ENCODE measurements around the gene KRT79. TPM values are rescaled to one million over a fixed set of nuclear protein-coding genes. Genes with fewer than 3 reads are reported as not detected.

KRT79 gene
- total RNA-seq, 2 donors from 2014 or later = not detected

DNA sequence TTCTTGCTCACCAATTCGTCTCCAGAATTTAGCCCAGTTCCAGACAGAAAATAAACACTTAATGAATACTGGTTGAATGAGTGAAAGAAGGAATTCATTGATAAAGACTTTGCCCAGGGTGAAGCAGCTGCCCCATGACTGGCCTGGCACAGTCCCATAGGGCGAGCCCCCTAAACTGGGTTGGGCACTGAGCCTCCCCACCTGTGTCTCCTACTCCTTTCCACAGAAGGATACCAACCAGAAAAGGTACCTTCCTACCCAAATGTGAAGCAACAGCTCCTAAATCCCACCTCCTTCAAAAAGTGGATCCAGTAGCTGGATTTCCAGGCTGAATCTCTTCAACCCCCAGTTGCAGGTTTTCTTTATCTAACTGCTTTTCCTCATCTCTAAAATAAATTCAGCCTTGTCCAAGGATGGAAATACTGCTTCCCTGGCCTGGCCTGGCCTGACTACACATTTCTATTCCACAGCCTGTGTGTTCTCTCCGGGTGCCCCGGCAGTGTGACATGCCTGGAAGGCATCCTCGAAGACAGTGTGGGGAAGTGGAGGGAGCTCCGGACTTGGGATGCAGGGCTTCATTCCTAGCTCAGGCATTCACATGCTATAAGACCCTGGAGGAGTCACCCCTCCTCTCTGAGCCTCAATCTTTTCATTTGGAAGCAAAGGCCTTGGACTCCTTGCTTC is 45.8 kb downstream of the KRT79 start:
- Histone ChIP-seq H3K9ac (ENCODE audit: extremely low read depth, low read length, poor library complexity, severe bottlenecking) (no peak overlapping the region), H3K9me3 (ENCODE audit: control insufficient read depth, low read length) (no peaks in the 10 kb centered on the region), H3K27me3 (ENCODE audit: control insufficient read depth, insufficient read depth, low read length, poor library complexity, severe bottlenecking) (no peaks in the 10 kb centered on the region), H3K27ac (ENCODE audit: low read depth, low read length) (no peak overlapping the region), H3K4me3 (ENCODE audit: low read length) (no peak overlapping the region), H3K4me1 (ENCODE audit: control insufficient read depth, insufficient read depth, low read length) (no peaks in the 10 kb centered on the region), H3K36me3 (ENCODE audit: control insufficient read depth, insufficient read depth, low read length) (no peaks in the 10 kb centered on the region)
- H3K4me1 Mint-ChIP-seq = no peaks in the 10 kb centered on the region
- no peak overlapping the region for H3K4me3 Mint-ChIP-seq
- DNase-seq = no peak
- 92 to 100% methylated on average over 2 to 5 of the region's 6 CpGs for WGBS, 2 experiments (ENCODE audit: insufficient coverage in 1 of 2, insufficient read length in 1 of 2)
- H3K27ac Mint-ChIP-seq = no peak overlapping the region
- H3K36me3 Mint-ChIP-seq (ENCODE audit: low read depth) = no peaks in the 10 kb centered on the region
- no peaks in the 10 kb centered on the region for H3K9me3 Mint-ChIP-seq
- H3K27me3 Mint-ChIP-seq (ENCODE audit: insufficient read depth) = peaks cover 27% of the 10 kb centered on the region
- TF ChIP-seq, protein P1, sequence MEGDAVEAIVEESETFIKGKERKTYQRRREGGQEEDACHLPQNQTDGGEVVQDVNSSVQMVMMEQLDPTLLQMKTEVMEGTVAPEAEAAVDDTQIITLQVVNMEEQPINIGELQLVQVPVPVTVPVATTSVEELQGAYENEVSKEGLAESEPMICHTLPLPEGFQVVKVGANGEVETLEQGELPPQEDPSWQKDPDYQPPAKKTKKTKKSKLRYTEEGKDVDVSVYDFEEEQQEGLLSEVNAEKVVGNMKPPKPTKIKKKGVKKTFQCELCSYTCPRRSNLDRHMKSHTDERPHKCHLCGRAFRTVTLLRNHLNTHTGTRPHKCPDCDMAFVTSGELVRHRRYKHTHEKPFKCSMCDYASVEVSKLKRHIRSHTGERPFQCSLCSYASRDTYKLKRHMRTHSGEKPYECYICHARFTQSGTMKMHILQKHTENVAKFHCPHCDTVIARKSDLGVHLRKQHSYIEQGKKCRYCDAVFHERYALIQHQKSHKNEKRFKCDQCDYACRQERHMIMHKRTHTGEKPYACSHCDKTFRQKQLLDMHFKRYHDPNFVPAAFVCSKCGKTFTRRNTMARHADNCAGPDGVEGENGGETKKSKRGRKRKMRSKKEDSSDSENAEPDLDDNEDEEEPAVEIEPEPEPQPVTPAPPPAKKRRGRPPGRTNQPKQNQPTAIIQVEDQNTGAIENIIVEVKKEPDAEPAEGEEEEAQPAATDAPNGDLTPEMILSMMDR (conservative IDR thresholded peaks at IDR 0.05) = no peak

DNA sequence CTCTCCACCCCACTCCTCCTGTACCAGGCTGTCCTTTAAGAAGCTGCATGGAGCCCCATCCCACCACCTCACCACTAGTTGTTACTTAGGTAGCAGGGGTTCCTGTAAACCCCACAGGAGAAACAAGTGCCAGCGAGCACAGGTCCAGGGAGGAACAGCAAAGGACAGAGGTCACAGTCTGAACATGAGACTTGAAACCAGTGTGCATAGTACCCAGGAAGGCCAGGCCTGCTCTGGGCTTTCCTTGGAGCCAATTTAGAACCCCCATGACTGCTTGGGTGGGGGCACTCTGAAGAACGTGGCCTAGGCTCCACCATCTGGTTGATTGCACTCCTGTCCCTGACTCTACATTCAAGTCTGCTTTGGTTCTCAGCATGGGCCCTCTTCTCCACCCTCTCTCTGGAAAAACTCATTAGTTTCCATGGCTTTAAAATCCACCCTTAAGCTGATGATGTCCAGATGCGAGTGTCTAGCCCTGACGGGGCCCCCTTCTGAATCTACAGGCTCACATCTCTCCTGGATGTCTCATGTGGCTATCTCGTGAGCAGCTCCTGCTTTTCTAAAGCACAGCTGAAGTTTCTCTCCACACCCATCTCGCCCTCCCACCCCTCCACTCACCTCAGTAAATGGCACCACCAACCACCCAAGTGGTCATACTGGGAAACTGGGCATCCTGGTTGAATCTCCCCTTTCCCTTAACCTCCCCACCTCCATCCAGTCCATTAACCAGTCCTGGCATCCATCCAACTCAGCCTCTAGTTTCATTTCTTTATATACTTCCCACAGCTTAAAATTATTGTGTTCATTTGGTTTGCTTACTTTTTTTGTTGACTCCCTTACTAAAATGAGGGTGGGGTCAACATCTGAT is 46.6 kb downstream of the KRT79 start:
- no peaks in the 10 kb centered on the region for H3K4me1 Mint-ChIP-seq
- peaks cover 20% of the 10 kb centered on the region for H3K27me3 Mint-ChIP-seq (ENCODE audit: insufficient read depth)
- no peak overlapping the region for H3K27ac ChIP-seq (ENCODE audit: low read depth, low read length)
- no peaks in the 10 kb centered on the region for H3K9me3 ChIP-seq (ENCODE audit: control insufficient read depth, low read length)
- WGBS, 2 experiments (ENCODE audit: insufficient coverage in 1 of 2, insufficient read length in 1 of 2) = 81 to 83% methylated on average over 4 to 6 of the region's 6 CpGs
- DNase-seq = no peak
- H3K36me3 ChIP-seq (ENCODE audit: control insufficient read depth, insufficient read depth, low read length) = no peaks in the 10 kb centered on the region
- H3K4me1 ChIP-seq (ENCODE audit: control insufficient read depth, insufficient read depth, low read length) = no peaks in the 10 kb centered on the region
- H3K4me3 Mint-ChIP-seq = no peak overlapping the region
- no peaks in the 10 kb centered on the region for H3K36me3 Mint-ChIP-seq (ENCODE audit: low read depth)
- H3K27ac Mint-ChIP-seq = no peak overlapping the region
- H3K4me3 ChIP-seq (ENCODE audit: low read length) = no peak overlapping the region
- TF ChIP-seq, protein P1 (conservative IDR thresholded peaks at IDR 0.05) = no peak
- H3K9me3 Mint-ChIP-seq = no peaks in the 10 kb centered on the region
- H3K9ac ChIP-seq (ENCODE audit: extremely low read depth, low read length, poor library complexity, severe bottlenecking) = no peak overlapping the region
- peaks cover under 1% of the 10 kb centered on the region for H3K27me3 ChIP-seq (ENCODE audit: control insufficient read depth, insufficient read depth, low read length, poor library complexity, severe bottlenecking)

DNA sequence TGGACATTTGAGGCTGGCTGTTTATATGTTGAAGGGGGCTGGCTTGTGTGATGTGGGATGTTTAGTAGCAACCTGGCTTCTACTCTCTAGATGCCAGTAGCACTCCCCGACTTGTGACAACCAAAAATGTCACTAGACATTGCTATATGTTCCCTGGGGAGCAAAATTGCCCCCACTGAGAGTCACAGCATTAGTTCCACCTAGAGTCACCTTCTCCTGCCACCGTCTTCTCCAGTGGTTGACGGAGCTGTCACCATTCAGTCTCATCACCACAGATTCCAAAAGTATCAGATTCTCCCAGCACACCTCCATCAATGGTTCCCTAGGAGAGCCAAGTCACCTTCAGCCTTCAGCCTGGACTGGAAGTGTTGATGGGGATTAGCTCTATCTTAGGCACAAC is 49.2 kb downstream of the KRT79 start:
- Histone ChIP-seq H3K27me3 (ENCODE audit: control insufficient read depth, insufficient read depth, low read length, poor library complexity, severe bottlenecking) (peaks cover 26% of the 10 kb centered on the region), H3K9ac (ENCODE audit: extremely low read depth, low read length, poor library complexity, severe bottlenecking) (no peak overlapping the region), H3K4me1 (ENCODE audit: control insufficient read depth, insufficient read depth, low read length) (no peaks in the 10 kb centered on the region), H3K4me3 (ENCODE audit: low read length) (no peak overlapping the region), H3K9me3 (ENCODE audit: control insufficient read depth, low read length) (no peaks in the 10 kb centered on the region), H3K27ac (ENCODE audit: low read depth, low read length) (no peak overlapping the region), H3K36me3 (ENCODE audit: control insufficient read depth, insufficient read depth, low read length) (no peaks in the 10 kb centered on the region)
- no peak overlapping the region for H3K27ac Mint-ChIP-seq
- WGBS, 2 experiments (ENCODE audit: insufficient coverage in 1 of 2, insufficient read length in 1 of 2) = 88 to 91% methylated on average over 2 to 3 of the region's 3 CpGs
- TF ChIP-seq, protein P1 (conservative IDR thresholded peaks at IDR 0.05) = no peak
- H3K9me3 Mint-ChIP-seq = no peaks in the 10 kb centered on the region
- DNase-seq = no peak
- H3K4me1 Mint-ChIP-seq = no peaks in the 10 kb centered on the region
- H3K36me3 Mint-ChIP-seq (ENCODE audit: low read depth) = no peaks in the 10 kb centered on the region
- no peak overlapping the region for H3K4me3 Mint-ChIP-seq
- peaks cover 22% of the 10 kb centered on the region for H3K27me3 Mint-ChIP-seq (ENCODE audit: insufficient read depth)

Measured in endodermal cell (in vitro differentiated cells).